ENCODE results near the gene GABRB1.

The GABRB1 gene

GRCh38 chr4:47386561-47387235 lies 355.3 kb downstream of the GABRB1 start:
- DNase-seq (ENCODE audit: low read depth): no peak

- no peak for DNase-seq (ENCODE audit: low read depth)
Observed at GRCh38 chr4:47390428-47391125, 359.2 kb downstream of the GABRB1 start.

GRCh38 chr4:47391256-47391655 lies 359.9 kb downstream of the GABRB1 start:
- no peak for DNase-seq (ENCODE audit: low read depth)

GRCh38 chr4:47406408-47406807 lies 375.0 kb downstream of the GABRB1 start:
- DNase-seq (ENCODE audit: low read depth): no peak

- DNase-seq (ENCODE audit: low read depth): no peak
Observed at GRCh38 chr4:47410271-47410670, 378.9 kb downstream of the GABRB1 start.

GRCh38 chr4:47413521-47413920 lies 382.2 kb downstream of the GABRB1 start:
- no peak for DNase-seq (ENCODE audit: low read depth)

GRCh38 chr4:47415719-47416118 lies 384.4 kb downstream of the GABRB1 start:
- DNase-seq (ENCODE audit: low read depth): no peak

- no peak for DNase-seq (ENCODE audit: low read depth)
Observed at GRCh38 chr4:47418147-47418546, 386.8 kb downstream of the GABRB1 start.

- DNase-seq (ENCODE audit: low read depth): no peak
Observed at GRCh38 chr4:47419296-47419695, 387.9 kb downstream of the GABRB1 start.

- DNase-seq (ENCODE audit: low read depth): no peak
Observed at GRCh38 chr4:47425628-47426027, 394.3 kb downstream of the GABRB1 start.

GRCh38 chr4:47427935-47428334 lies 396.6 kb downstream of the GABRB1 start:
- DNase-seq (ENCODE audit: low read depth): no peak

GRCh38 chr4:47432749-47433148 lies 401.4 kb downstream of the GABRB1 start:
- no peak for DNase-seq (ENCODE audit: low read depth)

GRCh38 chr4:47434931-47435330 lies 403.6 kb downstream of the GABRB1 start:
- no peak for DNase-seq (ENCODE audit: low read depth)

- DNase-seq (ENCODE audit: low read depth): no peak
Observed at GRCh38 chr4:47442980-47443379, 411.6 kb downstream of the GABRB1 start.

- no peak for DNase-seq (ENCODE audit: low read depth)
Observed at GRCh38 chr4:47444031-47444430, 412.7 kb downstream of the GABRB1 start.

GRCh38 chr4:47451657-47452056 lies 420.3 kb downstream of the GABRB1 start:
- no peak for DNase-seq (ENCODE audit: low read depth)

- no peak for DNase-seq (ENCODE audit: low read depth)
Observed at GRCh38 chr4:47462799-47463234, 431.4 kb downstream of the GABRB1 start.

- DNase-seq (ENCODE audit: low read depth): peak; percentile 96
Observed at GRCh38 chr4:47463235-47463956, 432.0 kb downstream of the GABRB1 start, which contains the start of gene COMMD8. TSS of gene COMMD8 (minus strand) at chr4:47463702. CDS start at chr4:47463651, 51 bp downstream.

- DNase-seq (ENCODE audit: low read depth): no peak
Observed at GRCh38 chr4:47465004-47465403, 433.6 kb downstream of the GABRB1 start.

- DNase-seq (ENCODE audit: low read depth): no peak
Observed at GRCh38 chr4:47466056-47466785, 434.9 kb downstream of the GABRB1 start.

- no peak for DNase-seq (ENCODE audit: low read depth)
Observed at GRCh38 chr4:47468706-47469365, 437.5 kb downstream of the GABRB1 start.

- DNase-seq (ENCODE audit: low read depth): no peak
Observed at GRCh38 chr4:47469951-47470350, 438.6 kb downstream of the GABRB1 start.

Measured in activated T-cell treated with anti-CD3 and anti-CD28 coated beads for 24 hours (primary cell).